SU-DHL-6 (cell line): ENCODE data around the gene DUOXA1.

ENCODE experiments used
- EZH2phosphoT487 ChIP-seq: fragments of 200-600 bp; sonication (generic), shearing (Covaris generic); conservative IDR thresholded peaks from 2 replicates; pipeline ENCODE4 v1.6.1; 2018; ENCODE audit warnings: mild to moderate bottlenecking, antibody characterized with exemption, low read length, moderate library complexity, mixed read lengths
- TF ChIP-seq, protein P1 (sequence below): fragments of 200-600 bp; sonication (generic); IDR thresholded peaks from one replicate; pipeline ENCODE4 v1.5.1; 2017; ENCODE audit warnings: antibody characterized with exemption, mild to moderate bottlenecking, low read length, moderate library complexity; ENCODE audit not compliant: insufficient read depth, poor library complexity, severe bottlenecking

GRCh38 chr15:45122719-45123118 lies 7.0 kb downstream of the DUOXA1 start:
- TF ChIP-seq, protein P1, sequence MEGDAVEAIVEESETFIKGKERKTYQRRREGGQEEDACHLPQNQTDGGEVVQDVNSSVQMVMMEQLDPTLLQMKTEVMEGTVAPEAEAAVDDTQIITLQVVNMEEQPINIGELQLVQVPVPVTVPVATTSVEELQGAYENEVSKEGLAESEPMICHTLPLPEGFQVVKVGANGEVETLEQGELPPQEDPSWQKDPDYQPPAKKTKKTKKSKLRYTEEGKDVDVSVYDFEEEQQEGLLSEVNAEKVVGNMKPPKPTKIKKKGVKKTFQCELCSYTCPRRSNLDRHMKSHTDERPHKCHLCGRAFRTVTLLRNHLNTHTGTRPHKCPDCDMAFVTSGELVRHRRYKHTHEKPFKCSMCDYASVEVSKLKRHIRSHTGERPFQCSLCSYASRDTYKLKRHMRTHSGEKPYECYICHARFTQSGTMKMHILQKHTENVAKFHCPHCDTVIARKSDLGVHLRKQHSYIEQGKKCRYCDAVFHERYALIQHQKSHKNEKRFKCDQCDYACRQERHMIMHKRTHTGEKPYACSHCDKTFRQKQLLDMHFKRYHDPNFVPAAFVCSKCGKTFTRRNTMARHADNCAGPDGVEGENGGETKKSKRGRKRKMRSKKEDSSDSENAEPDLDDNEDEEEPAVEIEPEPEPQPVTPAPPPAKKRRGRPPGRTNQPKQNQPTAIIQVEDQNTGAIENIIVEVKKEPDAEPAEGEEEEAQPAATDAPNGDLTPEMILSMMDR: no peak
- TF ChIP-seq EZH2phosphoT487: no peak
